GM23248 (cell line): ENCODE data around the gene CDC123. TPM values are rescaled to one million over a fixed set of nuclear protein-coding genes. Genes with fewer than 3 reads are reported as not detected.

Experiments
- DNase-seq: peaks from one replicate; pipeline ENCODE4 v3.0.0-alpha.2; 2015
- H2AFZ ChIP-seq: fragments of 200-600 bp; sonication (generic); 2 replicates; pipeline ENCODE4 v1.6.1; 2016; ENCODE audit warnings: antibody characterized with exemption
- H3F3A ChIP-seq: fragments of 200-600 bp; sonication (generic); 2 replicates; pipeline ENCODE4 v1.6.1; 2016; ENCODE audit warnings: mild to moderate bottlenecking, antibody characterized with exemption, mixed run types; ENCODE audit not compliant: insufficient read depth
- H3K27ac ChIP-seq: fragments of 200-600 bp; sonication (generic); 2 replicates; pipeline ENCODE4 v1.5.1; 2016; ENCODE audit warnings: mild to moderate bottlenecking
- H3K27me3 ChIP-seq: fragments of 200-600 bp; sonication (generic); replicated peaks from 2 replicates; pipeline ENCODE4 v1.6.1; 2016; ENCODE audit warnings: mild to moderate bottlenecking; ENCODE audit not compliant: insufficient read depth
- H3K36me3 ChIP-seq: fragments of 200-600 bp; sonication (generic); 2 replicates; pipeline ENCODE4 v1.6.1; 2016; ENCODE audit warnings: low read depth, mild to moderate bottlenecking
- H3K4me1 ChIP-seq: fragments of 200-600 bp; sonication (generic); 2 replicates; pipeline ENCODE4 v1.6.1; 2016; ENCODE audit warnings: mild to moderate bottlenecking; ENCODE audit not compliant: insufficient read depth
- H3K4me2 ChIP-seq: fragments of 200-600 bp; sonication (generic); one replicate; pipeline ENCODE4 v1.6.1; 2016; ENCODE audit warnings: mild to moderate bottlenecking; ENCODE audit not compliant: unreplicated experiment
- H3K4me3 ChIP-seq: fragments of 200-600 bp; sonication (generic); 2 replicates; pipeline ENCODE4 v1.5.1; 2016; ENCODE audit warnings: mild to moderate bottlenecking
- H3K79me2 ChIP-seq: fragments of 200-600 bp; sonication (generic); 2 replicates; pipeline ENCODE4 v1.6.1; 2016; ENCODE audit warnings: mild to moderate bottlenecking; ENCODE audit not compliant: insufficient read depth
- H3K9ac ChIP-seq: fragments of 200-600 bp; sonication (generic); 2 replicates; pipeline ENCODE4 v1.6.1; 2016; ENCODE audit warnings: mild to moderate bottlenecking
- H3K9me2 ChIP-seq: fragments of 200-600 bp; sonication (generic); 2 replicates; pipeline ENCODE4 v1.6.1; 2016; ENCODE audit warnings: mixed run types, mild to moderate bottlenecking, moderate library complexity; ENCODE audit not compliant: insufficient read depth
- H3K9me3 ChIP-seq: fragments of 200-600 bp; sonication (generic); one replicate; pipeline ENCODE4 v1.6.1; 2017; ENCODE audit warnings: low read depth
- H4K20me1 ChIP-seq: fragments of 200-600 bp; sonication (generic); 2 replicates; pipeline ENCODE4 v1.6.0; 2016; ENCODE audit not compliant: insufficient read depth
- EZH2 ChIP-seq: fragments of 200-600 bp; sonication (generic); IDR thresholded peaks from 2 replicates; pipeline ENCODE4 v1.6.1; 2018; ENCODE audit warnings: antibody characterized with exemption, mild to moderate bottlenecking; ENCODE audit not compliant: insufficient read depth, poor library complexity, severe bottlenecking
- EZH2phosphoT487 ChIP-seq: fragments of 200-600 bp; sonication (generic); IDR thresholded peaks from 2 replicates; pipeline ENCODE4 v1.6.1; 2018; ENCODE audit warnings: antibody characterized with exemption, moderate library complexity, mild to moderate bottlenecking, low read depth; ENCODE audit not compliant: insufficient read depth
- WGBS, 2 experiments: methylation state at CpG; one replicate each; pipeline ENCODE4 v1.1.6; 2015 to 2017; ENCODE audit warnings: low lambda C conversion rate in 2 of 2, low coverage in 1 of 2; ENCODE audit errors: missing lambda C conversion rate in 2 of 2; 5-methylcytosine and 5-hydroxymethylcytosine counted together
- in situ Hi-C: fragments of 300-500 bp; cut with MboI; formaldehyde crosslinking; loops from 2 replicates; pipeline ENCODE4 v1.15.0; 2020
- polyA plus RNA-seq: library from polyadenylated mRNA; unstranded; fragments of >200 nt; fragmentation: Nextera tagmentation; extraction: Ambion mirVana; gene quantifications from 2 replicates; pipeline ENCODE4 v1.2.1, GENCODE V29; 2016
- total RNA-seq: library from RNA; depleted of rRNA; stranded (reverse); fragments of >200 nt; shearing (Covaris generic); gene quantifications from 2 replicates; pipeline ENCODE4 v1.2.3, GENCODE V29; 2014

CDC123 gene
- total and polyA plus RNA-seq, 2 experiments from 2014 or later = 100 to 146 TPM

DNA sequence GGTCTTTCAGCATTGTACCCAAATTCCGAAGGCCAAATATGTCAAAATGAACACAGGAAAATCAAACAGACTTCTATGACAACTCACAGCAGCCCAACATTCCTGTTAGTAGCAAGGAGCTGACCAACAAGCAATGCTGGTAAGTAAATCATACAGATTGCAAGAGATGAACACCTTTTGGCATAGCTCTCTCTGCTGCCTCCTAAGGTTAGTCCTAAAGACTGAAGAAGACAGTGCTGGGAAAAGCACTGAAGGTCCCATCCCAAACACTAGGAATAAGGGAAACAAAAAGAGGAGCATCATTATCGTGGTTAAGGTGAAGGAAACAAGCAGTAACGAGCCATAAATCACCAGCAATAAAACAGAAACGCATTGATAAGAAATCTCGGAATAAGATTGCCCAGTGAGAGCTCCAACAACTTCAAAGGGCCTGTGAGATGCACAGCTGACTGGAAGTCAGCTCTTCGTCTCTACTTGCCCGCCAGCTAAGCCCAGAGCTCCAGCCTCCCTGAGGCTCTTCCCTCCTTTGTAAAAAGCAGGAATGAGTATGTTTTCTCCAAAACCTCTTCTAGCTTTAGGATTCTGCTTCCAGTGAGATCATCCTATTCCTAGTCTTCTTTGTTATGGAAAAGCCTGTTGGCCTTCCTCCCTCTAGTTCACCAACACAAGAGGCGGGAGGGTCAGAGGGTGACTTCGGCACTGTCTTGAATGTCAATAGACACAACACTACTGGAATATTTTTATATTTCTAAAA is 15.6 kb upstream of the CDC123 start:
- Histone ChIP-seq H3F3A (peaks cover 7% of the 10 kb centered on the region; the same call in 1 of the 2 replicates), H3K9ac (no peak overlapping the region), H3K27ac (no peak overlapping the region), H3K79me2 (no peaks in the 10 kb centered on the region), H3K27me3 (no peaks in the 10 kb centered on the region), H3K4me2 (no peak overlapping the region), H3K36me3 (peaks cover 38% of the 10 kb centered on the region), H3K4me1 (no peaks in the 10 kb centered on the region), H3K9me2 (no peaks in the 10 kb centered on the region), H3K4me3 (no peak overlapping the region), H4K20me1 (no peaks in the 10 kb centered on the region), H2AFZ (no peak overlapping the region), H3K9me3 (no peaks in the 10 kb centered on the region)
- DNase-seq = no peak
- TF ChIP-seq EZH2 (no peak), EZH2phosphoT487 (no peak)
- in situ Hi-C loops = no loop called here
- 73 to 77% methylated on average over 9 of the region's 9 CpGs for WGBS, 2 experiments

DNA sequence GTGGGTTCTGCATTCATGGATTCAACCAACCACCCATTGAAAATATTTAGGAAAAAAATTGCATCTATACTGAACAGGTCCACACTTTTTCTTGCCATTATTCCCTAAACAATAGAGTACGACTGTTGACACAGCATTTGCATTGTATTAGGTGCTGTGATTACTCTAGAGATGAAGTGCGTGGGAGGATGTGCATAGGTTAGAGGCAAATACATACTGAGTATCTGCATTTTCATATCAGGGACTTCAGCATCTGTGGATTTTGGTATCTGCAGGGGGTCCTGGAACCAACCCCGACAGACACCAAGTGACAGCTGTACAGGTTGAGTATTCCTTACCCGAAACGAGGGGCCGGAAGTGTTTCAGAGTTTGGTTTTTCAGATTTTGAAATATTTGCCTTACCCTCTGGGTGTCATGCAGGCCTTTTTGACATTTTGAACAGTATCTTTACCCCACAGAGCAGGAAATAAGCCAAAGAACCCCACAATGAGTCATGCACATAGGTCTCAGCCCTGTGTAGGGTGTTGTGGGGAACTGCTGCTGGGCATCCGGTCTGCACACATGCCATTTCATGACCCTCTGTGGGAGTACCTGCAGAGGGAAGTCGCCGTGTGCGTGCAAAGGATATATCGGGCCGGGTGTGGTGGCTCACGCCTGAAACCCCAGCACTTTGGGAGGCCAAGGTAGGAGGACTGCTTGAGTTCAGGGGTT is 14.8 kb upstream of the CDC123 start:
- peaks cover 45% of the 10 kb centered on the region for H3K36me3 ChIP-seq

DNA sequence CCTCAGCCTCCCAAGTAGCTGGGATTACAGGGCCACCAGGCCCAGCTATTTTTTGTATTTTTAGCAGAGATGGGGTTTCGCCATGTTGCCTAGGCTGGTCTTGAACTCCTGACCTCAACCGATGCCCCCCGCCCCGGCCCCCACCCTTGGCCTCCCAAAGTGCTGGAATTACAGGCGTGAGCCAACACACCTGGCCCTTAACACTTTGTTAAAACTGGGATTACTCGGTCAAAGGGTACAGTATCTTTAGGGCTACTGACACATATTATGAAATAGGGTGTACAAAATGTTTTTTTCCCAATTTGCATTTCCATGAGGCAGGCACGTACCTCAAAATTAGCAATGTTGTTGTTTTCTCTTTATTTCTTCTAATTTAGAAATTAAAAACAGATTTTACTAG is 11.8 kb upstream of the CDC123 start:
- TF ChIP-seq EZH2 (no peak), EZH2phosphoT487 (no peak)
- Histone ChIP-seq H4K20me1 (no peaks in the 10 kb centered on the region), H3K9me3 (no peaks in the 10 kb centered on the region), H2AFZ (no peak overlapping the region), H3K4me3 (no peak overlapping the region), H3K79me2 (peaks cover 36% of the 10 kb centered on the region), H3K9me2 (no peaks in the 10 kb centered on the region), H3K27me3 (no peaks in the 10 kb centered on the region), H3F3A (no peaks in the 10 kb centered on the region), H3K4me2 (no peak overlapping the region), H3K4me1 (no peaks in the 10 kb centered on the region), H3K36me3 (peaks cover 27% of the 10 kb centered on the region; the same call in 1 of the 2 replicates), H3K27ac (no peak overlapping the region), H3K9ac (no peak overlapping the region)
- WGBS, 2 experiments = 97 to 99% methylated on average over 7 of the region's 7 CpGs
- in situ Hi-C loops = no loop called here
- no peak for DNase-seq

More for the DNA sequence above, 14.8 kb upstream of the CDC123 start:
- Histone ChIP-seq H3K9me2 (no peaks in the 10 kb centered on the region), H3K79me2 (peaks cover 7% of the 10 kb centered on the region; the same call in 1 of the 2 replicates), H3K9ac (no peak overlapping the region), H3K9me3 (no peaks in the 10 kb centered on the region), H3K27me3 (no peaks in the 10 kb centered on the region), H3F3A (peaks cover 7% of the 10 kb centered on the region; the same call in 1 of the 2 replicates), H3K4me2 (no peak overlapping the region), H3K4me3 (no peak overlapping the region), H3K4me1 (no peaks in the 10 kb centered on the region), H2AFZ (no peak overlapping the region), H4K20me1 (no peaks in the 10 kb centered on the region), H3K27ac (no peak overlapping the region)
- WGBS, 2 experiments = 97% methylated on average over 13 of the region's 13 CpGs
- in situ Hi-C loops = no loop called here
- no peak for DNase-seq
- TF ChIP-seq EZH2 (no peak), EZH2phosphoT487 (no peak)

GRCh38 chr10:12186323-12186722 is 9.7 kb upstream of the CDC123 start:
- H3F3A ChIP-seq = no peaks in the 10 kb centered on the region
- H3K9ac ChIP-seq = no peak overlapping the region
- H3K4me1 ChIP-seq = no peaks in the 10 kb centered on the region
- no peak overlapping the region for H3K27ac ChIP-seq
- H3K4me3 ChIP-seq = no peak overlapping the region
- no peak overlapping the region for H2AFZ ChIP-seq
- H3K9me2 ChIP-seq = no peaks in the 10 kb centered on the region
- H3K9me3 ChIP-seq = no peaks in the 10 kb centered on the region
- no peak for TF ChIP-seq EZH2
- TF ChIP-seq EZH2phosphoT487 = no peak
- no peaks in the 10 kb centered on the region for H3K27me3 ChIP-seq
- DNase-seq = no peak
- H3K36me3 ChIP-seq = peaks cover 21% of the 10 kb centered on the region; the same call in 1 of the 2 replicates
- 85 to 86% methylated on average over 8 of the region's 8 CpGs for WGBS, 2 experiments
- no peak overlapping the region for H3K4me2 ChIP-seq
- H4K20me1 ChIP-seq = no peaks in the 10 kb centered on the region
- in situ Hi-C loops = no loop called here
- peaks cover 58% of the 10 kb centered on the region for H3K79me2 ChIP-seq
